HepG2 (cell line): ENCODE results near the gene PIH1D2.

Experiments used
- CREM ChIP-seq, 2 experiments: sonication (generic) in 1 of 2; formaldehyde crosslinking in 1 of 2; IDR thresholded peaks; 2 replicates each; pipeline versions ENCODE4 v1.4.0 to v1.6.1; 2016 to 2020; ENCODE audit warnings: antibody characterized with exemption in 1 of 2, mild to moderate bottlenecking in 1 of 2, missing genetic modification reagents in 1 of 2
- CTCF ChIP-seq: sonication (generic); formaldehyde crosslinking; IDR thresholded peaks from 2 replicates; pipeline ENCODE4 v1.5.0; 2020; ENCODE audit warnings: mild to moderate bottlenecking, missing genetic modification reagents, moderate library complexity
- ETS1 ChIP-seq: sonication (generic); formaldehyde crosslinking; IDR thresholded peaks from 2 replicates; pipeline ENCODE4 v1.4.0; 2020; ENCODE audit warnings: missing genetic modification reagents
- FOXK2 ChIP-seq: fragments of 450-650 bp; IDR thresholded peaks from 2 replicates; pipeline ENCODE4 v1.6.1; 2016
- MAZ ChIP-seq, 2 experiments: sonication (generic) in 1 of 2; formaldehyde crosslinking in 1 of 2; IDR thresholded peaks; 2 replicates each; pipeline versions ENCODE4 v1.5.0 to v1.6.1; 2012 to 2020; ENCODE audit warnings: low read depth in 2 of 2, mild to moderate bottlenecking in 2 of 2, borderline replicate concordance in 1 of 2, improper control_type of control experiment in 1 of 2, low read length in 1 of 2, missing genetic modification reagents in 1 of 2, moderate library complexity in 1 of 2
- THAP11 ChIP-seq: IDR thresholded peaks from 2 replicates; pipeline ENCODE4 v1.6.1; 2016; ENCODE audit warnings: missing biosample characterization, missing genetic modification reagents
- TRIM24 ChIP-seq: sonication (generic); formaldehyde crosslinking; IDR thresholded peaks from 2 replicates; pipeline ENCODE4 v1.8.0; 2022; ENCODE audit warnings: mild to moderate bottlenecking, missing genetic modification reagents
- XRCC5 ChIP-seq: fragments of 200-400 bp; formaldehyde crosslinking; optimal IDR thresholded peaks from 2 replicates; pipeline ENCODE3; 2017; ENCODE audit warnings: mild to moderate bottlenecking, low read length
- ZNF784 ChIP-seq: sonication (generic); formaldehyde crosslinking; IDR thresholded peaks from 2 replicates; pipeline ENCODE4 v1.5.1; 2020; ENCODE audit warnings: missing genetic modification reagents, mild to moderate bottlenecking, borderline replicate concordance
- ZNF792 ChIP-seq: IDR thresholded peaks from 2 replicates; pipeline ENCODE4 v1.6.1; 2016

GRCh38 chr11:112037527-112037926 is 36.3 kb downstream of the PIH1D2 start:
- TF ChIP-seq CTCF (CRISPR knock-in tag) (no peak), TRIM24 (no peak), ZNF792 (CRISPR knock-in tag) (no peak), THAP11 (CRISPR knock-in tag) (no peak), XRCC5 (no peak), ZNF784 (CRISPR knock-in tag) (no peak), ETS1 (no peak), CREM (IDR thresholded peaks at IDR 0.05) (no peak), CREM (CRISPR knock-in tag; IDR thresholded peaks at IDR 0.05) (no peak), FOXK2 (no peak), MAZ (IDR thresholded peaks at IDR 0.05; ENCODE audit: borderline replicate concordance, low read depth, low read length) (no peak), MAZ (CRISPR knock-in tag; IDR thresholded peaks at IDR 0.05; ENCODE audit: low read depth) (no peak)
